Measurements from ENCODE around the gene KCNS3.

KCNS3 gene

DNA sequence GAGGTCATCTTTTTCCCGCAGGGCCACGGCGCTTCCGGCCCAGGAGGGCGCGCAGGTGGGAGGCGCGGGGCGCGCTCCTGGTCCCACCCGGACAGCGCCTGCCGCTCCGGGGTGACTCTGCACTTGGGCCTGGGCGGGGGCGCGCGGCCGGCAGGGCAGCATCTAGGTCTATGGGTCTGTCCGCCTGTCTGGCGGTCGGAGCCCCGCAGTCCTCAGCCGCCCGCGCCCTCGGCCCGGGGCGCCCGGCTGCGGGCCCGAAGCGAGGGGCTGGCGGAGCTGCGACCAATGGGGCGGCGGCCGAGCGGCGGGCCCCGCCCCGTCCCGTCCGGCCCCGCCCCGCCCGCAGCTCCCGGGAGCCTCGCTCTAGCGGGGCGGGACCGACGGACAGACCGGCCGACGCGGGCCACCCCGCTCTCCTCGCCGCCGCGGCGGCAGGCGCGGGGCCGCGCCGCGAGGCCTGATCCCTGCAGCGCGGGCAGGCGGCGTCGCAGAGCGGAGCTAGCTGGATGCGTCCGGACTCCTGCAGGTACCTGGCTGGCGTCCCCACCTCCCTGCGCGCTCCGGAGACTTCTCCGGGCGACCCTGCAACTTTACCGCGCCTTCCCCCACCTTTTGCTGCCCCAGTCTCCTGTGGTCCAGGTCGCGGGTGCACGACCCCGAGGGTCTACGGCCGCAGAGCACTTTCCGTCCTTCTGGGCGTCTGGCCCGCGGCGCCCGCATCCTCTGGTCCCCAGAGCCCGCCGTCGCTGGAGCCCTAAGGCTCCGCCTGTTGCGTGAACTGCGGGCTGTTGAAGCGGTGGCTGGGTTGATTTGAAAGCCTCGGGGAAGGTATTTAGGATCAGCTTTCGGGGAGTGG, at the start of gene KCNS3:
TSS of gene KCNS3 (plus strand) at position 387 of the 856 bp plus-strand sequence. CDS start 52,342 bp downstream, outside the sequence.
- peak in 1 of 3 experiments; percentile 1 for DNase-seq (ENCODE audit: low read depth in 2 of 3, low spot score in 2 of 3)

DNA sequence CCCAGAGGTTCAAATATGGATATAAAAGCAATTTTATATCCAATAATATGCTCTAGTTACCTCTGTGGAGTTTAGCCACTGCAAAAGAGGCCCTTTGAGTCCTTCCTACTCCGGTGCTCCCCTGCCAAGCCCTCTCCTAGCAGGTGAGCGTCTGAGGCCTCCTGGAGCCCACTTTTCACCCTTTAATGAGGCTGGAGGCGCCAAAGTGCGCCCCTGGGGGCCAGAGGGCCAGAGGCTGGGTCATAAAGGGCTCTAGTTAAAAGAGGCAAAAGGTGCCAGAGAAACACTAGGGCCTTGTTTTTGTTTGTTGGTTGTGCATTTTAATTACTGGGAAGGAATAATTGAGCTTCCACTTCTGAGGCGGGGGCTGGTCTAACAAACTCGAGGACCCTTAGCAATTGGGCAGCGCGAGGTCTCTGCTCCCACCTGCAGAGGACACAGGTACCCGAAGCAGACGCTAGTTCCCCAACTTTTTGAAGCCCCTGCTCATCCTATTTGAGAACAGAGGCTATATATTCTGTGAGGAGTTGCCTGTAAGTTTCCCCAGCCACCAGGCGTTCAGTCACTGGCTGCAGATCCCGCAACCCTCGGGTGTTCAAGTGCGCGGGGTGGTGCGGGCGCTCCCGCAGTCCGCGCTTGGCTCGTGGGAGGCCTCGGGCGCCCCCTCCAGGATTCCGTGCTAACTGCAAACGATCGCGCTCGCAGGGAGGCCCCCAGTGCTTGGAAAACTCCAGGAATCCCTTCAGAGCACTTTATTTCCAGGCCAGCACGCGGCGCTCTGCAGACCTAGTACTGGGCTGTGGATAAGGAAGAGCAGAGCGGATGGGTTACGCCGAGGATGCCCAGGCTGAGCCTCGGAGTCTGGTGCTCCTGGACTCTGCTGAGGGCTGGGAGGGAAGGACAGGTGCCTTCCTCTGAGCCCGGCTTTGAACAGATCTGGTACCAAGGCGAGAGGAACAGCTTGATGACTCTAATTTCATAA, 48.1 kb upstream of the KCNS3 start:
- peak; percentile 6 to 30 (median 23) for DNase-seq (ENCODE audit: low read depth in 2 of 3, low spot score in 2 of 3)

DNA sequence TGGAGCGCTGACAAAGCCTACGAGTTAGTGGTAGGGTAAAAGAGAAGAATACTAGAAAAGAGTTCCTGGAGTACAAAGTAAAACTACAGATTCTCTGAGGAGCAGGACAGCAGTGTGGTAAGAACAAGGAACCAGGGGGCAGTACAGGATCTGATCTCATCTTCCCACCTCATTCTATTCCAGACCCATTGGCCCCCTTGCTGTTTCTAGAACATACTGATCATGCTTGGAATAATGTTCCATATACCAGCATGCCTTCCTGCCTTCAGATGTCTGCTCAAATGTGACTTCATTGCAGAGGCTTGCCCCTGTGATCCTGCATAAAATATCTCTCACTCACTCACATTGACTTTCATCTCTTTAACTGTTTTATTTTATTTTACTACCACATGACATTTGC, 43.0 kb upstream of the KCNS3 start:
- DNase-seq (ENCODE audit: low read depth in 2 of 3, low spot score in 2 of 3) = no peak

GRCh38 chr2:17839959-17840358, 38.5 kb upstream of the KCNS3 start:
- DNase-seq (ENCODE audit: low read depth in 2 of 3, low spot score in 2 of 3) = no peak

DNA sequence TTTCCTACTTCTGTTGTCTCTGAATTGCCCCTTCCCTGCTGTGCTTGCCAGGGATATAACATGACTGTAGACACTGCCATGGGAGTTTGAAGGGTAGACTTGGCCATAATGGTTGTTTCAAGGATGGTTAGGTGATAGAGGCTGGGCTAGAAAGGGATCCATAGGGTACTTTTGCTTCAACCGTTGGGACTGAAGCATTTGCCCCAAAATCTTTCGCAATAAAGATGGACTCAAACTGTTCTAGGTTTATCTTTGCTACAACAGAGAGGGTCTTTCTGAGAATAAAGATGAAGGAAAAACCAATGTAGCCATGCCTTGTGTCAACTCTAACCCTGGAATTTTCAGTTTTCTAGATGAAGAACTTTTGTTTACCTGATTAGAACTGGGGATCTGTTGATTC, 35.0 kb upstream of the KCNS3 start:
- DNase-seq (ENCODE audit: low read depth in 2 of 3, low spot score in 2 of 3) = no peak

GRCh38 chr2:17845806-17846205, 32.7 kb upstream of the KCNS3 start:
- no peak for DNase-seq (ENCODE audit: low read depth in 2 of 3, low spot score in 2 of 3)

GRCh38 chr2:17846676-17847075, 31.8 kb upstream of the KCNS3 start:
- DNase-seq (ENCODE audit: low read depth in 2 of 3, low spot score in 2 of 3) = no peak

GRCh38 chr2:17847236-17847635, 31.2 kb upstream of the KCNS3 start:
- no peak for DNase-seq (ENCODE audit: low read depth in 2 of 3, low spot score in 2 of 3)

DNA sequence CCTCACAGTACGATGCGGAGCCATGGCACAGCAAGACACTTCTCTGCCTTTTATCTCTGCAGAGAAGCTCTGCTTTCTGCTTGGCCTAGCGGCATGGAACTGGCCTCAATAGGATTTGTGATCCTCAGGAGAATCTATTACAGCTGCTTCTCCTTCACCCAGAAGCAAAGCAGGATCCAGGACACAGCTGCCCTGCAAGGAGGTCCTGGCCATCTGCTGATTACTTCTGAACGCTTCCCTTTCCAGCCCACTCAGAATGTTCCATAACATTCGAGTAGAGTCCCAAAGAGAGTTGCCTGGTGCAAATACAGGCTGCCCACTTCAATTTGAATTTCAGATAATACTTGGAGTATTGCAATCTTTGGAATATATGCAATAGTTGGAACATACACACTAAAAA, 29.2 kb upstream of the KCNS3 start:
- no peak for DNase-seq (ENCODE audit: low read depth in 2 of 3, low spot score in 2 of 3)

GRCh38 chr2:17850151-17850550, 28.3 kb upstream of the KCNS3 start:
- no peak for DNase-seq (ENCODE audit: low read depth in 2 of 3, low spot score in 2 of 3)

GRCh38 chr2:17851731-17852585, 26.5 kb upstream of the KCNS3 start:
- no peak for DNase-seq (ENCODE audit: low read depth in 2 of 3, low spot score in 2 of 3)

DNA sequence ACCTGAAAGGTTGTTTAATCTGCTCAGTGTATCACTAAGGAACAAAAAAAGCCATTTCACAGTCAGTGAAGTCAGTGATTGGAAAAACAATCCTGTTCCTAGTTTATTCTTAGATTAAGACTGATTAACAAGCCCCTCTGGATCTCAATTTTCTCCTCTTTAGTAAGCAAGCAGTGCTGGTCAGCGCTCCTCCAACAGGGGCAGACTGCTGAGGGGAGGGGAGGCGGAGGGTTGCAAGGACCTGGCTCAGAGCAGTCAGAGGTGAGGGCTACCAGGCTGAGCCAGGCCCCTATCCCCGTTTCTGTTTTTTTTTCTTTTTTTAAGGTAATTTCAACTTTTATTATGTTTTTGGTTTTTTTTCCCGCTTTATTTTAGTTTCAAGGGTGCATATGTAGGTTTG, 24.7 kb upstream of the KCNS3 start:
- DNase-seq (ENCODE audit: low read depth in 2 of 3, low spot score in 2 of 3) = no peak

DNA sequence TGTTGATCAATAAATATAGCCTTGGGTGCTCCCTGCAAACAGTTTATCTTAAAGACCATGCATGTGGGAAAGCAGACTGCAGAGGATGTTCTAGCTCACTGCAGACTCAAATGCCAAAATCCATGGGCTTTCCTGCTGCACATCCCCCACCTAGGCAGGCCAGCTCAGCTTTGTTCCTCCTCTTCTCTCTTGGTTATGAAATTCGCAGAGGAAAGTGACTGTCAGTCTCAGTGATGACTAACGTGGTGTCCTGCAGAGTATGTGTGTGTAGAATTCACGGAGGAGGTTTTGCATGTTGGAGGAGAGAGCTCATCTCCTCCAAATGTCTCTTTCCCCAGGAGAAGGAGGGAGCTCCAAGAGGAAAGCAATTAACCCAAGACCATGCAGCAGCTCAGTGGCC, 21.4 kb upstream of the KCNS3 start:
- DNase-seq (ENCODE audit: low read depth in 2 of 3, low spot score in 2 of 3) = no peak

- no peak for DNase-seq (ENCODE audit: low read depth in 2 of 3, low spot score in 2 of 3)
Measured at GRCh38 chr2:17858064-17858463, 20.4 kb upstream of the KCNS3 start.

DNA sequence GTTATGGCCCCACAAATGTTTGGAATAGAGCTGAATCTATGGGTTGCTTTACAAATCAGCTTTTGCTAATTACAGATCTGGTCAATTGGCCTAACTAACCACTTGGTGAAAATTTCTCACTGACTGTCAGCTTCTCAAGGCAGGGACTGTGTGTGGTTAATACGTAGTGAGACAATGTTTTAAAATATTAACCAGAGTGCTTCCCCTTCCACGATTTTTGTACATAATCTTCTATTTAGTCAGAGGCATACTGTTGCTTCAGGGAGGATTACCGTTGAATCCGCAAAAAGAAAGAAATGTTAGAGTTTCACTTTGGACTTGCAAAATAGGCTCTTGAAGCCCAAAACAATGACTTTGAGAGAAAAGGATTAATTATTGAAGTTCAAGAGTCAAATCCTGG, 14.9 kb upstream of the KCNS3 start:
- no peak for DNase-seq (ENCODE audit: low read depth in 2 of 3, low spot score in 2 of 3)

GRCh38 chr2:17864676-17865075, 13.8 kb upstream of the KCNS3 start:
- DNase-seq (ENCODE audit: low read depth in 2 of 3, low spot score in 2 of 3) = no peak

DNA sequence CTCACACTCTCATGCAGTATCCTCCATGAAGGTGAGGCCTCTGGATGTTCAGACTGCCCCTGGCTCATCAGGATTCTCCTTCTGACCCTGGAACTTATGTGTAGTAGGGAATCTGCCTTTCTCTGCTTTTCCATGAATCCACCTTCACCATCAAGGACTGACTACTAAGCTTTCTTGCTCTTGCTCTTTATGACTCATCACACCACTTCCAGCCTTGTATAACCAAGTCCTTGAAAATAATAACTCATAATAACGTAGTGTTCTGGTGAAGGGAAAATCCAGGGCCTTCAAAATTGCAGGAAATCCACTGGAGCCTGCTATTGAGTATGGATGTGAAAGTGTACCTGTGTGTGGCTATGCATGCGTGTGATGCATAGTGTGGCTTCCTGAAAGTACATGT, 11.3 kb upstream of the KCNS3 start:
- DNase-seq (ENCODE audit: low read depth in 2 of 3, low spot score in 2 of 3) = no peak

DNA sequence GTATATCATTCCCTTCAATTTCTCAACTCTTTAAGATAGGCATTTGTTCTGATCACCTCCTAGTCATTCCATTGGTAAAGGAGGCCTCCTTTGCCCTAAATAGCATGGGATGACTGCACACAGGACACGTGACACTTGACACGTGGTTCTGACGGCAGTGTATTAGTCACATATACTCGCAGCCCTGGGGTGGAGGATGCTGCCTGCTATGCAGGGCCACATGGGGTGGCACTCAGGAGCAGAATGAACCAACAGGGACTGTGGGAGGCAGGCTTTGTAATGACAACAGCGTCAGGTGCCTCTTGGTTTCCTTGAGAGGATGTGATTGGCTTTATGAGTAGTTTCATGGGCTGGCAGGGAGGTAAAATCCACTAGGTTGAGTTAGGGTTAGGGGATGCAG, 9.3 kb upstream of the KCNS3 start:
- no peak for DNase-seq (ENCODE audit: low read depth in 2 of 3, low spot score in 2 of 3)

DNA sequence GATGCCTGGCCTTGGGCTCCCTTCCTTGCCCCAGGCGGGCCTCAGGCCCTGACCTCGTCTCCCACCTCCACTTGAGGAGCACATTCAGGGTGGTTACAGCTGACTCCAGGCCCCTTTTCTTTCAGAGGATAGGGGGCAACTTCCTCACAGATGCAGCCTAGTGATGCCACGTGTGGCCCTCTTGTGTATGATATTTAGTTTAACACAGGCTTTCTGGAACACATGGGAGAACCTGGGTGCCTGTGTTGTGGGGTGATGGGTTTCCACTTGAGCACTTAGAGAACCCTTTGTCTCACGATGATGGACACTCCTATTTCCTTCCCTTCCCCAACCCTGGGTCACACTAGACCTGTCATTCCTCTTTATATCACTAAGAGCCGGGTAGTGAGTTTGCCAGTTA, 6.8 kb upstream of the KCNS3 start:
- DNase-seq (ENCODE audit: low read depth in 2 of 3, low spot score in 2 of 3) = no peak

DNA sequence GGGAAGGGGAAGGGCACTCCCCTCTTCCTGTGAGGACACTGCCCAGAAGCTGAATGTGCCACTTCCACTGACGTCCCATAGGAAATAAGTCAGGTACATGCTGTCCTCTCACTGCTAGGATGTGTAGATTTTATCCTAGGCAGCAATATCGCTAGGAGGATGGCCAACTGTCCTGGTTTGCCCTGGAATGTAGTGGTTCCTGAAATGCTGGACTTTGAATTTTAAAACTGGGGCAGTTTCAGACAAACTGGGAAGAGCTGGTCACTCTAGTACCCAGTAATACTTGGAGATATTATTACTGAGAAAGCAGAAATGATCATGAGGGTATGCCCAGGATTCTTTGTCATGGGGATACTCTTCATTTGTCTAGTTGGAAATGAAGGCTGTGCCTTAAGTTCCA, 5.4 kb upstream of the KCNS3 start:
- no peak for DNase-seq (ENCODE audit: low read depth in 2 of 3, low spot score in 2 of 3)

GRCh38 chr2:17876590-17876989, 1.9 kb upstream of the KCNS3 start:
- no peak for DNase-seq (ENCODE audit: low read depth in 2 of 3, low spot score in 2 of 3)
